Mucosa of rectum (tissue), 2 donors: ENCODE results near the gene FAM72B.
"Not testable (repeated sequence)": the region's sequence is repeated elsewhere in the genome, so short reads cannot be mapped to it uniquely, and the experiment has no call there.

Experiments used
- H3K27ac ChIP-seq, 2 donors: one replicate each; pipeline ENCODE4 v1.7.0; 2013; ENCODE audit warnings: inconsistent platforms in 2 of 2, low read depth in 2 of 2, low read length in 2 of 2
- H3K27me3 ChIP-seq, 2 donors: one replicate each; pipeline ENCODE4 v1.7.0; 2013; ENCODE audit warnings: low read length in 2 of 2; ENCODE audit not compliant: control insufficient read depth in 2 of 2, insufficient read depth in 2 of 2
- H3K36me3 ChIP-seq, 2 donors: one replicate each; pipeline ENCODE4 v1.7.0; 2013; ENCODE audit warnings: low read length in 2 of 2; ENCODE audit not compliant: control insufficient read depth in 2 of 2, insufficient read depth in 2 of 2
- H3K4me1 ChIP-seq, 2 donors: one replicate each; pipeline ENCODE4 v1.7.0; 2013; ENCODE audit warnings: low read length in 2 of 2, mild to moderate bottlenecking in 1 of 2; ENCODE audit not compliant: control insufficient read depth in 2 of 2, insufficient read depth in 2 of 2
- H3K4me3 ChIP-seq, 2 donors: one replicate each; pipeline ENCODE4 v1.7.0; 2013; ENCODE audit warnings: low read length in 2 of 2
- H3K9ac ChIP-seq, 2 donors: one replicate each; pipeline ENCODE4 v1.7.0; 2013; ENCODE audit warnings: low read length in 2 of 2, low read depth in 1 of 2, mild to moderate bottlenecking in 1 of 2
- H3K9me3 ChIP-seq, 2 donors: one replicate each; pipeline ENCODE4 v1.7.0; 2013; ENCODE audit warnings: low read length in 2 of 2; ENCODE audit not compliant: control insufficient read depth in 2 of 2
- donor health status: healthy.
- donor health status: Normal muscosa, but diverticular disease.

The FAM72B gene

GRCh38 chr1:121152788-121153187 lies 31.4 kb downstream of the FAM72B start:
- not testable (repeated sequence) for H3K27me3 ChIP-seq, H3K9ac ChIP-seq, H3K9me3 ChIP-seq, H3K27ac ChIP-seq, H3K4me1 ChIP-seq, H3K4me3 ChIP-seq, H3K36me3 ChIP-seq

GRCh38 chr1:121151294-121151693 lies 32.8 kb downstream of the FAM72B start:
- H3K9me3 ChIP-seq, H3K27ac ChIP-seq, H3K27me3 ChIP-seq, H3K4me1 ChIP-seq, H3K36me3 ChIP-seq, H3K9ac ChIP-seq, H3K4me3 ChIP-seq: not testable (repeated sequence)

- H3K4me3 ChIP-seq, H3K36me3 ChIP-seq, H3K9me3 ChIP-seq, H3K27ac ChIP-seq, H3K4me1 ChIP-seq, H3K27me3 ChIP-seq, H3K9ac ChIP-seq: not testable (repeated sequence)
Measured at GRCh38 chr1:121148489-121149190, 35.5 kb downstream of the FAM72B start.

- H3K36me3 ChIP-seq, H3K4me3 ChIP-seq, H3K27me3 ChIP-seq, H3K4me1 ChIP-seq, H3K9ac ChIP-seq, H3K27ac ChIP-seq, H3K9me3 ChIP-seq: not testable (repeated sequence)
Measured at GRCh38 chr1:121140393-121140792, 43.7 kb downstream of the FAM72B start.

- H3K9ac ChIP-seq, H3K4me3 ChIP-seq, H3K9me3 ChIP-seq, H3K36me3 ChIP-seq, H3K4me1 ChIP-seq, H3K27ac ChIP-seq, H3K27me3 ChIP-seq: not testable (repeated sequence)
Measured at GRCh38 chr1:121131494-121131893, 52.6 kb downstream of the FAM72B start.

GRCh38 chr1:121118480-121118824 lies 65.7 kb downstream of the FAM72B start:
- H3K4me3 ChIP-seq, H3K27me3 ChIP-seq, H3K4me1 ChIP-seq, H3K36me3 ChIP-seq, H3K9me3 ChIP-seq, H3K9ac ChIP-seq, H3K27ac ChIP-seq: not testable (repeated sequence)
